KMS-11 (cell line): ENCODE results near the gene SMCO3.

ENCODE experiments used
- H2AFZ ChIP-seq: fragments of 200-600 bp; sonication (generic); 2 replicates; pipeline ENCODE4 v1.6.1; 2016; ENCODE audit warnings: antibody characterized with exemption, mixed run types, low read depth
- H3K27ac ChIP-seq: fragments of 200-600 bp; sonication (generic); 2 replicates; pipeline ENCODE4 v1.6.1; 2016; ENCODE audit warnings: mild to moderate bottlenecking, mixed run types
- H3K27me3 ChIP-seq: fragments of 200-600 bp; sonication (generic); 2 replicates; pipeline ENCODE4 v1.6.1; 2017; ENCODE audit warnings: mild to moderate bottlenecking, low read depth, mixed run types, moderate library complexity; ENCODE audit not compliant: insufficient read depth
- H3K36me3 ChIP-seq: fragments of 200-600 bp; sonication (generic); 2 replicates; pipeline ENCODE4 v1.6.1; 2017; ENCODE audit warnings: mild to moderate bottlenecking, mixed run types; ENCODE audit not compliant: insufficient read depth
- H3K4me1 ChIP-seq: fragments of 200-600 bp; sonication (generic); 2 replicates; pipeline ENCODE4 v1.6.1; 2016; ENCODE audit warnings: mild to moderate bottlenecking, low read depth, mixed run types; ENCODE audit not compliant: poor library complexity, severe bottlenecking
- H3K4me2 ChIP-seq: fragments of 200-600 bp; sonication (generic); 2 replicates; pipeline ENCODE4 v1.7.0; 2016; ENCODE audit warnings: mild to moderate bottlenecking, mixed run types
- H3K4me3 ChIP-seq: fragments of 200-600 bp; sonication (generic); IDR thresholded peaks from 2 replicates; pipeline ENCODE4 v1.6.1; 2017; ENCODE audit warnings: low read depth, low read length, mixed read lengths; ENCODE audit not compliant: insufficient read depth
- H3K79me2 ChIP-seq: fragments of 200-600 bp; sonication (generic); 2 replicates; pipeline ENCODE4 v1.6.1; 2016; ENCODE audit warnings: low read depth, mixed run types; ENCODE audit not compliant: insufficient read depth
- H3K9ac ChIP-seq: fragments of 200-600 bp; sonication (generic); 2 replicates; pipeline ENCODE4 v1.6.1; 2016; ENCODE audit warnings: mild to moderate bottlenecking, mixed run types
- H4K20me1 ChIP-seq: fragments of 200-600 bp; sonication (generic); 2 replicates; pipeline ENCODE4 v1.6.1; 2016; ENCODE audit warnings: mild to moderate bottlenecking, mixed run types; ENCODE audit not compliant: insufficient read depth
- TF ChIP-seq, protein P1 (sequence below): fragments of 200-600 bp; sonication (generic); conservative IDR thresholded peaks from 2 replicates; pipeline ENCODE4 v1.6.1; 2017; ENCODE audit warnings: low read depth, mild to moderate bottlenecking, antibody characterized with exemption, low read length, moderate library complexity, mixed read lengths

The SMCO3 gene

GRCh38 chr12:14770496-14771461 lies 43.2 kb downstream of the SMCO3 start:
- peaks cover 15% of the 10 kb centered on the region; the same call in 1 of the 2 replicates for H3K79me2 ChIP-seq
- peak overlapping the region; percentile 46 for H2AFZ ChIP-seq
- peaks cover 19% of the 10 kb centered on the region for H3K4me1 ChIP-seq
- peak overlapping the region; percentile 98 for H3K27ac ChIP-seq
- H3K4me2 ChIP-seq, result peak overlapping the region; percentile 90
- H3K27me3 ChIP-seq, result no peaks in the 10 kb centered on the region
- TF ChIP-seq, protein P1, sequence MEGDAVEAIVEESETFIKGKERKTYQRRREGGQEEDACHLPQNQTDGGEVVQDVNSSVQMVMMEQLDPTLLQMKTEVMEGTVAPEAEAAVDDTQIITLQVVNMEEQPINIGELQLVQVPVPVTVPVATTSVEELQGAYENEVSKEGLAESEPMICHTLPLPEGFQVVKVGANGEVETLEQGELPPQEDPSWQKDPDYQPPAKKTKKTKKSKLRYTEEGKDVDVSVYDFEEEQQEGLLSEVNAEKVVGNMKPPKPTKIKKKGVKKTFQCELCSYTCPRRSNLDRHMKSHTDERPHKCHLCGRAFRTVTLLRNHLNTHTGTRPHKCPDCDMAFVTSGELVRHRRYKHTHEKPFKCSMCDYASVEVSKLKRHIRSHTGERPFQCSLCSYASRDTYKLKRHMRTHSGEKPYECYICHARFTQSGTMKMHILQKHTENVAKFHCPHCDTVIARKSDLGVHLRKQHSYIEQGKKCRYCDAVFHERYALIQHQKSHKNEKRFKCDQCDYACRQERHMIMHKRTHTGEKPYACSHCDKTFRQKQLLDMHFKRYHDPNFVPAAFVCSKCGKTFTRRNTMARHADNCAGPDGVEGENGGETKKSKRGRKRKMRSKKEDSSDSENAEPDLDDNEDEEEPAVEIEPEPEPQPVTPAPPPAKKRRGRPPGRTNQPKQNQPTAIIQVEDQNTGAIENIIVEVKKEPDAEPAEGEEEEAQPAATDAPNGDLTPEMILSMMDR, result no peak
- H3K9ac ChIP-seq, result peak overlapping the region; percentile 97
- H4K20me1 ChIP-seq, result no peaks in the 10 kb centered on the region
- H3K4me3 ChIP-seq, result no peak overlapping the region
- H3K36me3 ChIP-seq, result no peaks in the 10 kb centered on the region

DNA sequence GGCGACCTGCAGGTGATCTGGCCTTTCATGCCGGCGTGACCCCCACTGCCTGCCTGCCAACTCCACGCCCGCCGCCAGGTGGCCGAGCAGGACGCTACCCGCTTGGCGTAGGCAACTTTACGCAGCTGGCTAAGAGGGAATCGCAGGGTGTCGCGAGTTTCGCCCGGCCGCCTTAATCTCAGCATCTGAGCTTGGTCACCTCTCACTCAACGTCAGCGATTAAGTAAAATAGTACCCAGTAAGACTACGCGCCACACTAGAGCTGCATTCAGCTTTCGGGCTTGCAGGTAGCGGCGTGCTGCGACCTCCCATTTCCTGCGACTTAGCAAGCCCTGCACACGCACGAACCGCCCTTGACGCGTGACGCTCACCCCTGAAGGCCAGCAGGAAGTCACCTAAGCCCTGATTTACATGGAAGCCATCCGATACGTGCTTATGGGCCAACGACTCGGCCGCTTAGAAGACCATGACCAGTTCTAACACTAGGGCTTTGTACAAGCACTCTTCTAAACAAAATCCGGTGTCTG lies 44.0 kb downstream of the SMCO3 start:
- Histone ChIP-seq H3K4me3 (no peak overlapping the region), H3K27ac (peak overlapping the region; percentile 98), H3K79me2 (peaks cover 15% of the 10 kb centered on the region; the same call in 1 of the 2 replicates), H3K4me1 (peaks cover 19% of the 10 kb centered on the region), H3K9ac (peak overlapping the region; percentile 97), H3K27me3 (no peaks in the 10 kb centered on the region), H3K4me2 (peak overlapping the region; percentile 90; the same call in 1 of the 2 replicates), H2AFZ (peak overlapping the region; percentile 46), H4K20me1 (no peaks in the 10 kb centered on the region), H3K36me3 (no peaks in the 10 kb centered on the region)
- TF ChIP-seq, protein P1, result peak; percentile 74

GRCh38 chr12:14769466-14769968 lies 44.5 kb downstream of the SMCO3 start:
- peak overlapping the region; percentile 97 for H3K9ac ChIP-seq
- no peaks in the 10 kb centered on the region for H4K20me1 ChIP-seq
- TF ChIP-seq, protein P1, result no peak
- H3K27ac ChIP-seq, result peak overlapping the region; percentile 98
- H3K79me2 ChIP-seq, result peaks cover 15% of the 10 kb centered on the region; the same call in 1 of the 2 replicates
- H3K4me3 ChIP-seq, result no peak overlapping the region
- H3K4me1 ChIP-seq, result peaks cover 19% of the 10 kb centered on the region
- no peaks in the 10 kb centered on the region for H3K27me3 ChIP-seq
- H3K36me3 ChIP-seq, result no peaks in the 10 kb centered on the region
- H3K4me2 ChIP-seq, result peak overlapping the region; percentile 90; the same call in 1 of the 2 replicates
- H2AFZ ChIP-seq, result peak overlapping the region; percentile 46

- Histone ChIP-seq H3K9ac (peak overlapping the region; percentile 97; the same call in 1 of the 2 replicates), H3K36me3 (no peaks in the 10 kb centered on the region), H3K27me3 (no peaks in the 10 kb centered on the region), H3K4me3 (no peak overlapping the region), H4K20me1 (no peaks in the 10 kb centered on the region), H2AFZ (peak overlapping the region; percentile 46; the same call in 1 of the 2 replicates), H3K4me1 (peaks cover 19% of the 10 kb centered on the region), H3K79me2 (peaks cover 15% of the 10 kb centered on the region; the same call in 1 of the 2 replicates), H3K27ac (peak overlapping the region; percentile 98; the same call in 1 of the 2 replicates), H3K4me2 (peak overlapping the region; percentile 90; the same call in 1 of the 2 replicates)
- TF ChIP-seq, protein P1, result no peak
Observed at GRCh38 chr12:14768823-14769405, 45.1 kb downstream of the SMCO3 start.
